Naive B cell (primary cell): ENCODE results near the gene ZNF761. TPM values are rescaled to one million over a fixed set of nuclear protein-coding genes. Genes with fewer than 3 reads are reported as not detected.
"Not testable (repeated sequence)": the region's sequence is repeated elsewhere in the genome, so short reads cannot be mapped to it uniquely, and the experiment has no call there.

ENCODE experiments used
- ATAC-seq, 2 donors: fragments of 150-1000 bp; cut with Tn5 transposase; 2 replicates each; pipeline ENCODE4 v1.10.0; 2021; ENCODE audit warnings: low read depth in 2 of 2, mild to moderate bottlenecking in 2 of 2, moderate library complexity in 2 of 2
- DNase-seq: peaks from one replicate; pipeline ENCODE4 v3.0.0; 2022
- H3K27ac Mint-ChIP-seq, 6 donors: one replicate each; pipeline ENCODE4 v1.8.0; 2020 to 2022; ENCODE audit warnings: mild to moderate bottlenecking in 6 of 6, mixed read lengths in 6 of 6, moderate library complexity in 5 of 6, inconsistent platforms in 2 of 6
- H3K27me3 Mint-ChIP-seq, 3 donors: one replicate each; pipeline ENCODE4 v1.8.0; 2021 to 2022; ENCODE audit warnings: mixed read lengths in 3 of 3, mild to moderate bottlenecking in 1 of 3
- H3K36me3 Mint-ChIP-seq, 2 donors: one replicate each; pipeline ENCODE4 v1.8.0; 2020 to 2022; ENCODE audit warnings: mixed read lengths in 2 of 2, inconsistent platforms in 1 of 2, mild to moderate bottlenecking in 1 of 2
- H3K4me1 Mint-ChIP-seq, 3 donors: one replicate each; pipeline ENCODE4 v1.8.0; 2020 to 2022; ENCODE audit warnings: mixed read lengths in 3 of 3, inconsistent platforms in 1 of 3, mild to moderate bottlenecking in 1 of 3, moderate library complexity in 1 of 3
- H3K4me3 Mint-ChIP-seq, 8 donors: one replicate each; pipeline ENCODE4 v1.8.0; 2020 to 2022; ENCODE audit warnings: mild to moderate bottlenecking in 8 of 8, mixed read lengths in 8 of 8, moderate library complexity in 8 of 8, inconsistent platforms in 2 of 8
- H3K9me3 Mint-ChIP-seq, 7 donors: one replicate each; pipeline ENCODE4 v1.8.0; 2020 to 2022; ENCODE audit warnings: mixed read lengths in 7 of 7, mild to moderate bottlenecking in 5 of 7, inconsistent platforms in 2 of 7, moderate library complexity in 1 of 7
- polyA plus RNA-seq, 6 donors: library from polyadenylated mRNA; unstranded; fragments of 300-500 nt; fragmentation: Illumina TruSeq; gene quantifications; one replicate each; pipeline ENCODE4 v1.2.3, GENCODE V29; 2021; ENCODE audit warnings: low read depth in 6 of 6

The ZNF761 gene
- polyA plus RNA-seq, 6 donors from 2014 or later, result 6.4 to 18.3 (median 11.6) TPM

DNA sequence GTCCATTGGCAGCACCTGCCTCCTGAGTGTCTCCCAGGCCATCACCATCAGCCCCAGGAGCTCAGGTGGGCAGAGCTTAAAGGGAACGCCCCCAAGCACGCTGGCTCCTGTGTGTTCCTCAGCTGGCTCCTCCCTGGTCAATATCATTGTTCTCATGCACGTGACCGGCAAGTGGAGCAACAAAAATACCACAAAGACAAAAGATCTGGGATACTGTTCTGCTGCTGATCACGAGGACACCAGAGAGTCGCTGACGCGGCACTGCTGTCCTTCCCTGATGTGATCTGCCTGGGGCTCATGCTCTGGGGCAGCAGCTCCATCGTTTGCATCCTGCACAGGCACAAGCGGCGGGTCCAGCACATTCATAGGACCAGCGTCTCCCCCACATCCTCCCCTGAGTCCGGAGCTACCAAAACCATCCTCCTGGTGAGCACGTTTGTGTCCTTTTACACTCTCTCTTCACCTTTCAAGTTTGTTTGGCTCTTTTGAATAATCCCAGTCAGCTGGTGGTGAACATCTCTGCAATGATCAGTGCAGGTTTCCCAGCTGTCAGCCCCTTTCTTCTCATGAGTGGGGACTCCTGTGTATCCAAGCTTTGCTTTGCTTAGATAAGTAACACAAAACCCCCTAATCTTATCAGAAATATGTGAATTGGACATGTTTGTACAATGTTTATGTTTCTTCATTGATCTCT, 72.0 kb downstream of the ZNF761 start:
- H3K4me1 Mint-ChIP-seq, ATAC-seq, H3K36me3 Mint-ChIP-seq, H3K4me3 Mint-ChIP-seq, DNase-seq, H3K27ac Mint-ChIP-seq: not testable (repeated sequence)
- Mint-ChIP-seq H3K9me3 (peaks cover 0 to 41% (median 9%) of the 10 kb centered on the region in 7 donors), H3K27me3 (peaks cover 19 to 47% (median 28%) of the 10 kb centered on the region in 3 donors)

DNA sequence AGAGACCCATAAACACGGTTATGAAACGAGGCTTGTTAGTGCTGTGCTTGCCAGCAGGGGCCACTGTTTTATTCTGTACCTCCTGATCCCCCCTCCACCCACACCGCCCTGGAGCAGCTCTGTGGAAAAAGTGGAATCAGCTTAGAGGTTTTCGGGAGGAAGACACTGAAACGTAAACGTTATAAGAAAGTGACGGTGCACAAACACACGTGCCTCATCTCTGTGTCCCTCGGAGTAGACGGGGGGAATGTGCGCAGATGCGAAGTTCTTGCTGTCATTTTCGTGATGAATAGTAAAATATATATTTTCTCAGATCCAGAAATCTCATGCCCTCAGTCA, 72.5 kb downstream of the ZNF761 start:
- peak overlapping the region in 1 of 8 donors; percentile 29 for H3K4me3 Mint-ChIP-seq
- ATAC-seq, result peak in 1 of 2 donors; percentile 48
- H3K27me3 Mint-ChIP-seq, result peaks cover 24 to 52% (median 28%) of the 10 kb centered on the region in 3 donors
- not testable (repeated sequence) for DNase-seq, H3K27ac Mint-ChIP-seq, H3K36me3 Mint-ChIP-seq, H3K4me1 Mint-ChIP-seq
- H3K9me3 Mint-ChIP-seq, result peaks cover 0 to 37% (median 9%) of the 10 kb centered on the region in 7 donors

DNA sequence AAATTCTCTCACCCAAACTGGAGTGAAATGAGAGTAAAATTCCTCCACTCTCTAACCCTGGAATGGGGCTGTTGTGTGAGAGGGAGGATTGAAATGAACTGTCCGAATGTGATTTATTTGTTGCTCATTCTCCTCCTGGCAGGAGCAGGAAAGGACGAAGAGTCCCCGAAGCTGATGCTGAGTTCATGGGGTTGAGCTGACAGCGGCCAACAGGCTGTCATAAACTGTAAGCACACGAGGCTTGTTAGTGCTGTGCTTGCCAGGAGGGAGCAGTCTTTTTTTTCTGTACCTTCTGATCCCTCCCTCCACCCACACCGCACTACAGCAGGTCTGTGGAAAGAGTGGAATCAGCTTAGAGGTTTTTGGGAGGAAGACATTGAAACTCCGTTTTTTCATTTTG, 73.1 kb downstream of the ZNF761 start:
- no peak overlapping the region for H3K27ac Mint-ChIP-seq
- DNase-seq (no peak), ATAC-seq (no peak)
- H3K9me3 Mint-ChIP-seq, result peaks cover 0 to 36% (median 9%) of the 10 kb centered on the region in 7 donors
- peaks cover 29 to 57% (median 31%) of the 10 kb centered on the region in 3 donors for H3K27me3 Mint-ChIP-seq
- no peak overlapping the region for H3K4me3 Mint-ChIP-seq
- peaks cover 0 to 4% (median 0%) of the 10 kb centered on the region in 3 donors for H3K4me1 Mint-ChIP-seq
- peaks cover 0 to 8% of the 10 kb centered on the region in 2 donors for H3K36me3 Mint-ChIP-seq

DNA sequence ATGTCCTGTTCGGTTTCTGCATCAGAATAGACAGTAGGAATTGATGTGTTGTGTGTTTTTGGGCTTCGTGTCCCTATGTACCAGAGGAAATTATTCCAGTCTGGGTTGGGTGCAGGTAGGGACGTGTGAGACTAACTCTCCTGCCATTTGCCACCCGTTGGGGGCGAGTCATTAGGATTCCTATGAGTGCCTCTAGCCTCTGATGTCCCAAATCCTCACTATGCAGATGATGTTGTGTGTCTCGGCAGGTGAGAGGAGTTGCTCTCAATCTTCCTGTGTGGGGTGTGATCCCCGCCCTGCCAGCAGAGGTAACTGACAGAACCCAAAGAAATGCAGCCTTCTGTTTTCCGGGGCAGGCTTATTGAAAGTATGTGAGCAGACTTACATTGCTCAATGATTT, 74.9 kb downstream of the ZNF761 start:
- ATAC-seq (no peak), DNase-seq (no peak)
- peaks cover 0 to 25% (median 4%) of the 10 kb centered on the region in 7 donors for H3K9me3 Mint-ChIP-seq
- peaks cover 0 to 4% (median under 1%) of the 10 kb centered on the region in 3 donors for H3K4me1 Mint-ChIP-seq
- peaks cover 31 to 52% (median 34%) of the 10 kb centered on the region in 3 donors for H3K27me3 Mint-ChIP-seq
- no peak overlapping the region for H3K27ac Mint-ChIP-seq
- peaks cover 0 to 8% of the 10 kb centered on the region in 2 donors for H3K36me3 Mint-ChIP-seq
- peak overlapping the region in 1 of 8 donors; percentile 14 for H3K4me3 Mint-ChIP-seq

Other genes starting within 250 kb of the ZNF761 start
- 10 to 100 TPM; 17.6 to 36.9 (median 20.0) TPM for gene ZNF665, start 238.6 kb upstream of the ZNF761 start, polyA plus RNA-seq
- 10 to 100 TPM; 20.4 to 53.5 (median 32.5) TPM for gene ZNF677, start 177.1 kb upstream of the ZNF761 start, polyA plus RNA-seq
- gene VN1R2, start 173.7 kb upstream of the ZNF761 start, polyA plus RNA-seq, result not detected
- not detected for gene VN1R4, start 164.3 kb upstream of the ZNF761 start, polyA plus RNA-seq
- gene ZNF845, start 98.2 kb upstream of the ZNF761 start, polyA plus RNA-seq, result 10 to 100 TPM in 5 of 6 donors, not detected in 1; 11.0 to 21.0 (median 11.7) TPM
- gene ZNF525, start 66.3 kb upstream of the ZNF761 start, polyA plus RNA-seq, result 10 to 100 TPM in 4 of 6 donors, 1 to 10 TPM in 2; 5.6 to 17.6 (median 11.1) TPM
- 10 to 100 TPM; 10.0 to 20.2 (median 14.8) TPM for gene ZNF765, start 36.8 kb upstream of the ZNF761 start, polyA plus RNA-seq
- 1 to 10 TPM; 4.6 to 8.3 (median 6.0) TPM for gene ZNF813, start 35.7 kb downstream of the ZNF761 start, polyA plus RNA-seq
- 100 to 1,000 TPM in 2 of 6 donors, 10 to 100 TPM in 4; 35.2 to 141 (median 72.8) TPM for gene ZNF331, start 106.2 kb downstream of the ZNF761 start, polyA plus RNA-seq
- not detected for gene DPRX, start 200.0 kb downstream of the ZNF761 start, polyA plus RNA-seq